ENCODE results near the gene AIFM2. TPM values are rescaled to one million over a fixed set of nuclear protein-coding genes. Genes with fewer than 3 reads are reported as not detected.

AIFM2 gene
- total and polyA plus RNA-seq, 10 of the 15 experiments (the other 5 are each of a cell fraction or from before 2014, with no cell fraction given): 4.5 to 30.8 (median 15.6) TPM

DNA sequence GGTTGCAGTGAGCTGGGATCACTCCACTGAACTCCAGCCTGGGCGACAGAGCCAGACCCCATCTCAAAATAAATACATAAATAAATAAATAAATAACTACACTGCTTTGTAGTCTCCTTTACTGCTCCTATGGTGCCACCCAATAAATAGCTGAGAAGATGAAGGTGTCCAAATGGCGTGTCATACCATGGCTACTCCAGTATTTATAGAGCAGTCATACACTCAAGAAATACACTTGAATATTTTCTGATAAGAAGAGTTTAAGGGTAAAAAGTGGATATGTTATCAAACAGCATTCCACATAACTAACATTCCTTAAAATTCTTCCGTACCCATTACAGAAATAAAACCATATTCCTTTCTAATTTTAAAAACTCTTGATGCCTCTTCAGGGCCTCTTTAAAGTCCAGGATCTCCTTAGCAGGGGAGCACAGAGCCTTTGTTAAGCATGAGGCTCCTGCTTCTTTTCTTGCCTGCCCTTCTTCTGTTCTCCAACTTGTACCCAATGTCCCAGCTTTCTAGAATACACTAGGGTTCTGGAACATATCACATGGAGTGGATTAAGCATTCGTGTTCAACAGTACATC, 45.6 kb upstream of the AIFM2 start:
- Histone ChIP-seq H3K4me1 (ENCODE audit: control insufficient read depth, insufficient read depth, low read length) (peaks cover 5% of the 10 kb centered on the region; the same call in 1 of the 2 replicates), H3K36me3 (ENCODE audit: control insufficient read depth in 2 of 2, insufficient read depth in 2 of 2, low read length in 1 of 2) (no peaks in the 10 kb centered on the region), H3K9me3 (replicated peaks; ENCODE audit: control insufficient read depth, insufficient read depth, low read length) (no peaks in the 10 kb centered on the region), H3K4me2 (ENCODE audit: control insufficient read depth, insufficient read depth) (no peak overlapping the region), H2AFZ (ENCODE audit: control insufficient read depth, low read depth, low read length) (no peak overlapping the region), H3K4me3 (no peak overlapping the region), H4K20me1 (ENCODE audit: control insufficient read depth, insufficient read depth) (no peaks in the 10 kb centered on the region), H3K9ac (ENCODE audit: control insufficient read depth, insufficient read depth, low read length) (no peak overlapping the region), H3K27ac (ENCODE audit: control insufficient read depth, insufficient read depth) (no peak overlapping the region), H3K27me3 (replicated peaks in 1 of 2; ENCODE audit: control insufficient read depth in 2 of 2, insufficient read depth in 2 of 2, low read length in 1 of 2) (no peaks in the 10 kb centered on the region), H3K79me2 (ENCODE audit: control insufficient read depth, insufficient read depth, low read length) (no peaks in the 10 kb centered on the region)
- ChIA-PET SMC1A (ENCODE audit: uncharacterized antibody, unreplicated experiment) (interaction anchor here (0.7 kb wide), 1 partner anchor 91 kb away, joined by 3 read pairs; no protein-coding TSS in a partner anchor), RAD21 (ENCODE audit: unreplicated experiment) (no interaction called here), CTCF (interaction anchor here (0.9 to 1.4 kb wide), 2 partner anchors 31 to 44 kb away, joined by 4 to 5 read pairs; no protein-coding TSS in a partner anchor), POLR2A (interaction anchor here (0.8 kb wide), 1 partner anchor 22 kb away, joined by 4 read pairs; no protein-coding TSS in a partner anchor)
- ATAC-seq: no peak
- DNase-seq (ENCODE audit: low read depth, low spot score): no peak
- no peak for FAIRE-seq
- no peak for TF ChIP-seq ASH2L (IDR thresholded peaks at IDR 0.05; ENCODE audit: borderline replicate concordance, low read depth)
- TF ChIP-seq, protein P1, sequence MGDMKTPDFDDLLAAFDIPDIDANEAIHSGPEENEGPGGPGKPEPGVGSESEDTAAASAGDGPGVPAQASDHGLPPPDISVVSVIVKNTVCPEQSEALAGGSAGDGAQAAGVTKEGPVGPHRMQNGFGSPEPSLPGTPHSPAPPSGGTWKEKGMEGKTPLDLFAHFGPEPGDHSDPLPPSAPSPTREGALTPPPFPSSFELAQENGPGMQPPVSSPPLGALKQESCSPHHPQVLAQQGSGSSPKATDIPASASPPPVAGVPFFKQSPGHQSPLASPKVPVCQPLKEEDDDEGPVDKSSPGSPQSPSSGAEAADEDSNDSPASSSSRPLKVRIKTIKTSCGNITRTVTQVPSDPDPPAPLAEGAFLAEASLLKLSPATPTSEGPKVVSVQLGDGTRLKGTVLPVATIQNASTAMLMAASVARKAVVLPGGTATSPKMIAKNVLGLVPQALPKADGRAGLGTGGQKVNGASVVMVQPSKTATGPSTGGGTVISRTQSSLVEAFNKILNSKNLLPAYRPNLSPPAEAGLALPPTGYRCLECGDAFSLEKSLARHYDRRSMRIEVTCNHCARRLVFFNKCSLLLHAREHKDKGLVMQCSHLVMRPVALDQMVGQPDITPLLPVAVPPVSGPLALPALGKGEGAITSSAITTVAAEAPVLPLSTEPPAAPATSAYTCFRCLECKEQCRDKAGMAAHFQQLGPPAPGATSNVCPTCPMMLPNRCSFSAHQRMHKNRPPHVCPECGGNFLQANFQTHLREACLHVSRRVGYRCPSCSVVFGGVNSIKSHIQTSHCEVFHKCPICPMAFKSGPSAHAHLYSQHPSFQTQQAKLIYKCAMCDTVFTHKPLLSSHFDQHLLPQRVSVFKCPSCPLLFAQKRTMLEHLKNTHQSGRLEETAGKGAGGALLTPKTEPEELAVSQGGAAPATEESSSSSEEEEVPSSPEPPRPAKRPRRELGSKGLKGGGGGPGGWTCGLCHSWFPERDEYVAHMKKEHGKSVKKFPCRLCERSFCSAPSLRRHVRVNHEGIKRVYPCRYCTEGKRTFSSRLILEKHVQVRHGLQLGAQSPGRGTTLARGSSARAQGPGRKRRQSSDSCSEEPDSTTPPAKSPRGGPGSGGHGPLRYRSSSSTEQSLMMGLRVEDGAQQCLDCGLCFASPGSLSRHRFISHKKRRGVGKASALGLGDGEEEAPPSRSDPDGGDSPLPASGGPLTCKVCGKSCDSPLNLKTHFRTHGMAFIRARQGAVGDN (IDR thresholded peaks at IDR 0.05): no peak
- TF ChIP-seq CBX3 (IDR thresholded peaks at IDR 0.05; ENCODE audit: borderline replicate concordance, low read depth): no peak
- no peak for TF ChIP-seq EGR1 (IDR thresholded peaks at IDR 0.05; ENCODE audit: borderline replicate concordance in 1 of 2, low read depth in 2 of 2, low read length in 2 of 2)
- no peak for TF ChIP-seq CHD4 (IDR thresholded peaks at IDR 0.05)
- TF ChIP-seq MEF2A (IDR thresholded peaks at IDR 0.05; ENCODE audit: insufficient read depth, low read depth, low read length): no peak
- no peak for TF ChIP-seq SMAD1 (IDR thresholded peaks at IDR 0.05; ENCODE audit: low read depth, partially characterized antibody)
- no TSS peak for BruUV-seq (replicated peaks)
- WGBS (ENCODE audit: insufficient coverage, insufficient replicate concordance, low lambda C conversion rate, missing lambda C conversion rate): 36% methylated on average over 4 of the region's 4 CpGs
- intact Hi-C loops (cut with micrococcal nuclease; ENCODE audit: unreplicated experiment) (no loop called here), in situ Hi-C loops (cut with MboI) (no loop called here)

Data from GM12878 (cell line).